ENCODE results near the gene GALNT9. TPM values are rescaled to one million over a fixed set of nuclear protein-coding genes. Genes with fewer than 3 reads are reported as not detected.
A peak's percentile ranks its signal among the peaks of the same experiment; 100 is the strongest.

The GALNT9 gene
- total RNA-seq, 1 experiment from 2014 or later = 0.54 TPM

DNA sequence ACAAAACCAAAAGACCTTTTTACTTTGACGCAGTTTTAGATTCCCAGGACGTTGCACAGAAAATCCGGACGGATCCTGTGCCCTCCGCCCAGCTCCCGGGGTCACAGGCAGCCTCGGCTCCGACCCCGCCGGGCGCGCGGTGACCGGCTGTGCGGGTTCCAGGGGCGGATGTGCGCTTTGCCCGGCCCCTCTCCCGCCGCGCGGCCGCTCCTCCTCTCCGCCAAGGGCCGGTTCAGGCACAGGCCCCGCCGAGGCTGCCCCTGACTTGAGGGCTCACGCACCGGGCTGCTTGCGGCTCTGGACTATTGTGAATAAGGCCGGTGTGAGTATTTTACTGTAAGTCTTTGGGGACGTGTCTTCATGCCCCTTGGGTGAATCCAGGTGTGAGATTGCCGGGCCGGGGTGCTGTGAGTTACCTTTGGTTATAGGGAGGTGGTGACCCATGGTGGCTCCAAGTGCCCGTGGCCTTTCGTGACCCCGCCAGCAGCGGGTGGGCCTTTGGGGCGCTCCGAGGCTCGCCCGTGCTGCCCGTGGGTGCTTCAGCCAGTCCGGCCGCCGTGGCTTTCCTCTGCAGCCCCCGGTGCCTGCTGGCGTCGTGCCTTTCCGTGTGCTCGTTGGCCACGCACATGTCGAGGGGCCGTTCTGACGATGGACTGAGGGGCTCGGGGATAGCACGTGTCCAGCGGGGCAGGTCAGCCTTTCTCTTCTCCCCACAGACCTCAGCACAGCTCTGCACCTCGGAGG is 139.2 kb downstream of the GALNT9 start:
- CTCF ChIA-PET = interaction anchor here (0.6 to 1.3 kb wide), 5 partner anchors 12 to 36 kb away, joined by 3 to 5 read pairs (median 4); no protein-coding TSS in a partner anchor
- TF ChIP-seq, protein P1, sequence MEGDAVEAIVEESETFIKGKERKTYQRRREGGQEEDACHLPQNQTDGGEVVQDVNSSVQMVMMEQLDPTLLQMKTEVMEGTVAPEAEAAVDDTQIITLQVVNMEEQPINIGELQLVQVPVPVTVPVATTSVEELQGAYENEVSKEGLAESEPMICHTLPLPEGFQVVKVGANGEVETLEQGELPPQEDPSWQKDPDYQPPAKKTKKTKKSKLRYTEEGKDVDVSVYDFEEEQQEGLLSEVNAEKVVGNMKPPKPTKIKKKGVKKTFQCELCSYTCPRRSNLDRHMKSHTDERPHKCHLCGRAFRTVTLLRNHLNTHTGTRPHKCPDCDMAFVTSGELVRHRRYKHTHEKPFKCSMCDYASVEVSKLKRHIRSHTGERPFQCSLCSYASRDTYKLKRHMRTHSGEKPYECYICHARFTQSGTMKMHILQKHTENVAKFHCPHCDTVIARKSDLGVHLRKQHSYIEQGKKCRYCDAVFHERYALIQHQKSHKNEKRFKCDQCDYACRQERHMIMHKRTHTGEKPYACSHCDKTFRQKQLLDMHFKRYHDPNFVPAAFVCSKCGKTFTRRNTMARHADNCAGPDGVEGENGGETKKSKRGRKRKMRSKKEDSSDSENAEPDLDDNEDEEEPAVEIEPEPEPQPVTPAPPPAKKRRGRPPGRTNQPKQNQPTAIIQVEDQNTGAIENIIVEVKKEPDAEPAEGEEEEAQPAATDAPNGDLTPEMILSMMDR (IDR thresholded peaks at IDR 0.05; ENCODE audit: unreplicated experiment) = no peak
- H3K27ac Mint-ChIP-seq (ENCODE audit: unreplicated experiment) = no peak overlapping the region
- H3K4me3 Mint-ChIP-seq (ENCODE audit: low read depth, unreplicated experiment) = peak overlapping the region; percentile 66
- DNase-seq = no peak
- peaks cover 31% of the 10 kb centered on the region for H3K36me3 Mint-ChIP-seq (ENCODE audit: insufficient read depth, unreplicated experiment)
- H3K4me1 Mint-ChIP-seq (ENCODE audit: low read depth, unreplicated experiment) = peaks cover 8% of the 10 kb centered on the region
- H3K27me3 Mint-ChIP-seq (ENCODE audit: unreplicated experiment) = peaks cover 56% of the 10 kb centered on the region
- peaks cover 2% of the 10 kb centered on the region for H3K9me3 Mint-ChIP-seq (ENCODE audit: low read depth, unreplicated experiment)
- TSS peak; percentile 85 for BruUV-seq (replicated peaks)
- intact Hi-C loops (cut with micrococcal nuclease; ENCODE audit: unreplicated experiment) = no loop called here

DNA sequence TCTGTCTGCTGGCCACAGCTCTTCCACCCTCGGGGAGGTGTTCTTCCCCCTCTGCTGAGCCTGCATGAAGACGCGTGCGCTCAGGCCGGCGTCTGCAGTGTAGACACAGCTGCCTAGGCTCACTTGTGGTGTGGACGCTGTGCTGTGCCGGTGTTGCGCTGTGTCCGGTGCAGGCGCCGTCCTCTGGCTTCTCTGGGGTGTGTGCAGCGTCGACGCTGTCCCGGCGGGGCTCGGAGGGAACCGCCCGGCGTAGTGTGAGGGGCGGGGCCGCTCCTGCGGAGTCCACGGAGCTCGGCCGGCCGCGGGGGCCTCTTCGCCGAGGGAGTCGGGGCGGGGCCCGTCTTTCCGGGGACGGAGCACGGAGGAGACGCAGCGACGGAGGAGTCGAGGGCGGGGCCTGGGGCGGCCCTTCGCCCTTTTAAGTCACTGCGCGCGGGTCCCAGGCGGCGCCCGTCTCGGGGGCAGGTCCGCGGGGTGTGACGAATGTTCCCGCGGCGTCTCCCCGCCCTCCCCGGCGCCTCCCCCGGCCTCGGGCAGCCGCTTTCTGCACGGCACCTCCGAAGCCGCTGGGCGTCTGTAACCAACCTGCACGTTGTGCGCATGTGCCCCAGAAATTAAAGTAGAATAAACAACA is 139.9 kb downstream of the GALNT9 start:
- H3K27me3 Mint-ChIP-seq (ENCODE audit: unreplicated experiment) = peaks cover 56% of the 10 kb centered on the region
- H3K36me3 Mint-ChIP-seq (ENCODE audit: insufficient read depth, unreplicated experiment) = peaks cover 31% of the 10 kb centered on the region
- CTCF ChIA-PET = interaction anchor here (0.6 to 1.3 kb wide), 5 partner anchors 11 to 36 kb away, joined by 3 to 5 read pairs (median 4); no protein-coding TSS in a partner anchor
- peak overlapping the region; percentile 66 for H3K4me3 Mint-ChIP-seq (ENCODE audit: low read depth, unreplicated experiment)
- peak; percentile 97 for DNase-seq
- no TSS peak for BruUV-seq (replicated peaks)
- peaks cover 2% of the 10 kb centered on the region for H3K9me3 Mint-ChIP-seq (ENCODE audit: low read depth, unreplicated experiment)
- H3K27ac Mint-ChIP-seq (ENCODE audit: unreplicated experiment) = peak overlapping the region; percentile 3
- TF ChIP-seq, protein P1 (IDR thresholded peaks at IDR 0.05; ENCODE audit: unreplicated experiment) = no peak
- H3K4me1 Mint-ChIP-seq (ENCODE audit: low read depth, unreplicated experiment) = peaks cover 8% of the 10 kb centered on the region
- intact Hi-C loops (cut with micrococcal nuclease; ENCODE audit: unreplicated experiment) = no loop called here

DNA sequence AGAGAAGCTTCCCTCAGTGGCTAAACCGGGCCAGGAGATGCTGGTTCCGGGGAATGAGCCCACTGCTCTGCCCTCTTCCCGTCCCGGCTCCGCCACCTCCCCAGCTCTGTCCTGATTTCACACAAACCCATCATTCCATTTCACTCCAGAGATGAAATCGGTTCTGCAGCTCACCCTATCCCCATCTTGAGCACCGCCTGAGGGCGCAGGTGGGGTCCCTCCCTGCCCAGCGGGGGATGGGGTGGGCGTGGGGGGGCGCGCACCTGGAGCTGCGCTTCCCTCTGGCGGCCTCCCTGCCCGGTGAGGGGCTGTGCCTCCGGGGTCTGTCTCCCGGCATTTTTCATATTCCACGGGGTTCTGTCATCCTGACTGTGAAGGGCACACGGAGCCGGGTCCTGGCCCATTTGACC is 140.5 kb downstream of the GALNT9 start:
- Mint-ChIP-seq H3K27ac (ENCODE audit: unreplicated experiment) (peak overlapping the region; percentile 3), H3K4me1 (ENCODE audit: low read depth, unreplicated experiment) (peaks cover 8% of the 10 kb centered on the region), H3K4me3 (ENCODE audit: low read depth, unreplicated experiment) (peak overlapping the region; percentile 66), H3K27me3 (ENCODE audit: unreplicated experiment) (peaks cover 56% of the 10 kb centered on the region), H3K9me3 (ENCODE audit: low read depth, unreplicated experiment) (peaks cover 2% of the 10 kb centered on the region), H3K36me3 (ENCODE audit: insufficient read depth, unreplicated experiment) (peaks cover 31% of the 10 kb centered on the region)
- intact Hi-C loops (cut with micrococcal nuclease; ENCODE audit: unreplicated experiment) = no loop called here
- TF ChIP-seq, protein P1 (IDR thresholded peaks at IDR 0.05; ENCODE audit: unreplicated experiment) = no peak
- BruUV-seq (replicated peaks) = no TSS peak
- CTCF ChIA-PET = interaction anchor here (1.0 to 1.3 kb wide), 5 partner anchors 10 to 117 kb away, joined by 3 to 5 read pairs (median 3); no protein-coding TSS in a partner anchor
- DNase-seq = no peak

DNA sequence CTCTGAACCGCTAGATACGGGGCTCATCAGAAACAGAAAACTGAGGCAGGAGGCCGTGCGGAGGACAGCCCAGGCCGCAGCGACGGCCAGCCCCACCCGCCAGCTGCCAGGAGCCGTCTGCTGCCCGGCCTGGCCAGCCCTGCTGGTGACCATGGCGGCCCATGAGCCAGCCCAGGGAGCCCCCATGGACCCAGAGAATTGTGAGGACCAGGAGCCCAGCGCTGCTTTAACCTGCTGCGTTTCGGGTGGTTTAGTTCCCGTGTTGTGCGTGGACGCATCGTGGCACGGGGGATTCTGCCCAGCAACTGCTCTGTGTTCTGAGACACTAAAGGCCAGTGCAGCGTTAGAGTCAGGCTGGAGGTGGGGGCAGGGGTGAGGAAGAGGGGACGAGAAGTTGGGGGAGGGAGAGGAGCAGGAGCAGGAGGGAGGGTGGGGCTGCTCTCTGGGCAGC is 140.9 kb downstream of the GALNT9 start:
- H3K4me3 Mint-ChIP-seq (ENCODE audit: low read depth, unreplicated experiment) = peak overlapping the region; percentile 6
- peaks cover 56% of the 10 kb centered on the region for H3K27me3 Mint-ChIP-seq (ENCODE audit: unreplicated experiment)
- peaks cover 8% of the 10 kb centered on the region for H3K4me1 Mint-ChIP-seq (ENCODE audit: low read depth, unreplicated experiment)
- H3K36me3 Mint-ChIP-seq (ENCODE audit: insufficient read depth, unreplicated experiment) = peaks cover 31% of the 10 kb centered on the region
- TSS peak; percentile 35 for BruUV-seq (replicated peaks)
- peaks cover under 1% of the 10 kb centered on the region for H3K9me3 Mint-ChIP-seq (ENCODE audit: low read depth, unreplicated experiment)
- no peak overlapping the region for H3K27ac Mint-ChIP-seq (ENCODE audit: unreplicated experiment)
- CTCF ChIA-PET = interaction anchor here (1.2 to 1.3 kb wide), 2 partner anchors 10 to 118 kb away, joined by 3 read pairs; no protein-coding TSS in a partner anchor
- intact Hi-C loops (cut with micrococcal nuclease; ENCODE audit: unreplicated experiment) = no loop called here
- no peak for DNase-seq
- TF ChIP-seq, protein P1 (IDR thresholded peaks at IDR 0.05; ENCODE audit: unreplicated experiment) = no peak

All from Calu3 (cell line).